AG04449 (cell line): ENCODE data around the gene IYD.

Source experiments
- CTCF ChIA-PET: fragments of 350-600 bp; formaldehyde crosslinking; extraction: SDS; loops from one replicate; lab custom pipeline; 2021; ENCODE audit warnings: antibody characterized with exemption; lab: Yijun Ruan, JAX
- POLR2A ChIA-PET: fragments of 400-600, 350-600 bp; formaldehyde crosslinking; extraction: SDS; loops from one replicate; lab custom pipeline; 2020; ENCODE audit warnings: antibody characterized with exemption, inconsistent platforms; lab: Yijun Ruan, JAX
- DNase-seq: peaks from one replicate; pipeline ENCODE4 v3.0.0-alpha.2; 2010; ENCODE audit warnings: low read depth, low spot score
- H3K4me3 ChIP-seq: 2 replicates; pipeline ENCODE4 v1.5.1; 2011; ENCODE audit warnings: low read depth, mild to moderate bottlenecking, control low read depth, low read length
- TF ChIP-seq, protein P1 (sequence below): IDR thresholded peaks from one replicate; pipeline ENCODE4 v1.5.1; 2011; ENCODE audit warnings: mild to moderate bottlenecking, moderate library complexity, low read length, control low read depth, inconsistent platforms; ENCODE audit not compliant: insufficient read depth; ENCODE audit errors: missing control alignments

Gene IYD

DNA sequence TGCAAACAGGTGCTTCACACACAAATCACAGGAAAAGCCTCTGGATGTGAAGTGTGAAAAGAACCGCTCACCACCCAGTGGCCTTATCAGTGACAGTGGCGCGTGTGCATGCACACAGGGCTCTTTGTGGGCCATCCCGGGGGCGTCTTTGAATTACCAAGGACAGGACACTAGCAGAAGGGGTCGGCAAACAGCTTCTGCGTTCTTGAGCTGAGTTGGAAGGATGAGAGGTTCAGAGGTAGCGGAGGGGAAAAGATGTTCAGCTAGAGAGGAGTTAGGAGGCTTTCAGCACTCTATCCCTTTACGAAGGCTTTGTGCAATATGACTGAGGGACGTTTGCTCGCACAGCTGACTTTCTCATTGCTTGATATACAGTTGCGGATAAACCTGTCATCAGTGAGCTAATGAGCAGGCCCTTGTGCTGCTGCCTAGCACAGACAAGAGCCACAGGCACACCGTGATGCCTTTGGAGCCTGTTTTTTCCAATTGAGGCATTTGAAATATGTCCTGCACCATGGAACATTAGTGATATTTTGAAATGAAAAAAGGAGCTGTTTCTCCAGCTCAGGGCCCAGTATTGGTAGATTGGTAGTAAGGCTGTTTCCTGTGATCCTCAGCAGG, 83.1 kb downstream of the IYD start:
- POLR2A ChIA-PET = no interaction called here
- H3K4me3 ChIP-seq = no peak overlapping the region
- TF ChIP-seq, protein P1, sequence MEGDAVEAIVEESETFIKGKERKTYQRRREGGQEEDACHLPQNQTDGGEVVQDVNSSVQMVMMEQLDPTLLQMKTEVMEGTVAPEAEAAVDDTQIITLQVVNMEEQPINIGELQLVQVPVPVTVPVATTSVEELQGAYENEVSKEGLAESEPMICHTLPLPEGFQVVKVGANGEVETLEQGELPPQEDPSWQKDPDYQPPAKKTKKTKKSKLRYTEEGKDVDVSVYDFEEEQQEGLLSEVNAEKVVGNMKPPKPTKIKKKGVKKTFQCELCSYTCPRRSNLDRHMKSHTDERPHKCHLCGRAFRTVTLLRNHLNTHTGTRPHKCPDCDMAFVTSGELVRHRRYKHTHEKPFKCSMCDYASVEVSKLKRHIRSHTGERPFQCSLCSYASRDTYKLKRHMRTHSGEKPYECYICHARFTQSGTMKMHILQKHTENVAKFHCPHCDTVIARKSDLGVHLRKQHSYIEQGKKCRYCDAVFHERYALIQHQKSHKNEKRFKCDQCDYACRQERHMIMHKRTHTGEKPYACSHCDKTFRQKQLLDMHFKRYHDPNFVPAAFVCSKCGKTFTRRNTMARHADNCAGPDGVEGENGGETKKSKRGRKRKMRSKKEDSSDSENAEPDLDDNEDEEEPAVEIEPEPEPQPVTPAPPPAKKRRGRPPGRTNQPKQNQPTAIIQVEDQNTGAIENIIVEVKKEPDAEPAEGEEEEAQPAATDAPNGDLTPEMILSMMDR = no peak
- no peak for DNase-seq
- CTCF ChIA-PET = interaction anchor here (1.0 kb wide), 1 partner anchor 34 kb away, joined by 5 read pairs; no protein-coding TSS in a partner anchor

DNA sequence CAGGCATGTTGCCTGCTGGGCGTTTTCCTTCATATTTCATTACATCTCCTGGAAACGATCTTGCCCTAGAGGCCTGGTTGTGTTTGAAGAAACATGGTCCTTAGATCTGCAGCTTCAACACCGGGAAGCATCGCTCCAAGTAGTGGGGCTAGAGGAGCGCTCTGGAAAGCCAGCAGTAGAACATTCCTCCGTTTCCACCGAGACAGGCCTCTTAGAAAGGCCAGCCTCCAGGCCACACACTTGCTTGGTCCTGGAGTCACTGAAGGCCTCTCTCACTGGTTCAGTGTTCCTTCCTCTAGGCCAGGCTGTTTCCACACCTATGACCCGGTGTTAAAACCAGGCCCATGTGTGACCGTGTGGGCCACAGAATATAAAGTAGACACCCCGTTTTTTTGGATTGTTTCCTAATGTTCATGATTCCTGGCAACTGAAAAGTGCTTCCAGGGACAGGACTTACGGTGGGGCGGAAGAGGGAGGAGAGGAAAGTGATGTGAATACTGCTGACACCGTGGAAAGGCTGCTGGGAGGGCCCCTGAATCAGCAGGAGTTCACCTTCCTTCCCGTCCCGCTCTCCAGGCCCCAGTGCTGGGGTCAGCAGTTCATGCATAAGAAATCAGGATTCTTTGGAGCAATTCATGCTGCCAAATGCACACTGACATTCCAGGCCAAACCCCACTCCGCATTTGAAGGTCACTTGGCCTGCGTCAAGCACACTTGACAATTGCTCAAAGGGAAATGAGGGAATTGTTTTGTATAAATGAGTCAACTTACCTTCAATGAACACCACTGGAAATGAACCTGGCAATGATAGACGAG, 83.8 kb downstream of the IYD start:
- TF ChIP-seq, protein P1 = no peak
- H3K4me3 ChIP-seq = no peak overlapping the region
- ChIA-PET CTCF (interaction anchor here (1.0 kb wide), 1 partner anchor 34 kb away, joined by 5 read pairs; no protein-coding TSS in a partner anchor), POLR2A (no interaction called here)
- DNase-seq = no peak

DNA sequence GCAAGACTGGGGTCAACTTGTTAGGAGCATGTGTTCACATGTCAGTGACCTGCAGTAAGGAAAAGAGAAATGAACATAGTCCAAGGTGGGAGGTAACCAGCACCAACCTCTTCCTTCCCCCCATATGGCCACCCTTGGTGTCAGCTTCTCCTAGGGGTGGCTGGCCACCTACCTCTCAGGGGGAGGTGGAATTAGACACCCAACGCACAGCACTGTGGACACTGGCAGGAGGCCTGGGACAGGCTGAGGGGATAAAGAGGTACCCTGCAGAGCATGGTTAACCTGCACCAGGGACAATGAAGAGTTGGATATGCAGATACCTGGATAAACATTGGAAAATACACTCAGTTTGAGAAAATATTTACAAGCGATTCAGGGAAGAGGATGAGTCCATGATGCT, 84.5 kb downstream of the IYD start:
- DNase-seq = no peak
- CTCF ChIA-PET = no interaction called here
- POLR2A ChIA-PET = no interaction called here
- TF ChIP-seq, protein P1 = no peak
- no peak overlapping the region for H3K4me3 ChIP-seq
